GM19467 (cell line): Measurements from ENCODE around the gene TFF3.

Experiments
- ATAC-seq: cut with Tn5 transposase; IDR thresholded peaks from one replicate; pipeline ENCODE4 v1.9.1; 2021; ENCODE audit warnings: mild to moderate bottlenecking, moderate library complexity; ENCODE audit not compliant: unreplicated experiment

The TFF3 gene

GRCh38 chr21:42272984-42273600 is 42.1 kb downstream of the TFF3 start:
- ATAC-seq, result no peak

GRCh38 chr21:42272109-42272962 is 42.9 kb downstream of the TFF3 start:
- ATAC-seq, result no peak

- ATAC-seq, result no peak
Observed at GRCh38 chr21:42271065-42271464, 44.1 kb downstream of the TFF3 start.

- ATAC-seq, result no peak
Observed at GRCh38 chr21:42269386-42269785, 45.8 kb downstream of the TFF3 start.

DNA sequence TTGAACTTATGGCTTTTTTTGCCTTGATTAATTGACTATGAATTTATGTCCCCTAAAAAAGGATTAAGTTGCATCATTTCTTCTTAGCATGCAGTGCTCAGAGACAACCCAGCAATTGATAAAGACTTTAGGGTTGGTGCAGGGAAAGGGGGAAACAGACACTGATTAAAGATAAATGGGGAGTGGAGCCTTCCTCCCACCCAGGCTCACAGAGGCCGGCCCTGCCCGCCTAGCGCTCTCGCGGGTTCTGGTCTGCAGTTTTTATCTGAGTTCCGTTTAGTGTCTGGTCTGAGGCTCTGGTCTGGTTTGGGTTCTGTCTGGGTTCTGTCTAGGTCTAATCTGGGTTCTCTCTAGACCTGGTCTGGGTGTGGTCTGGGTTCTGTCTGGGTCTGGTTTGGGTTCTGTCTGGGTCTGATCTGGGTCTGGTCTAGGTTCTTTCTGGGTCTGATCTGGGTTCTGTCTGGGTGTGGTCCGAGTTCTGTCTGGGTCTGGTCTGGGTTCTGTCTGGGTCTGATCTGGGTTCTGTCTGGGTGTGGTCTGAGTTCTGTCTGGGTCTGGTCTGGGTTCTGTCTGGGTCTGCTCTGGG is 48.1 kb downstream of the TFF3 start:
- no peak for ATAC-seq

DNA sequence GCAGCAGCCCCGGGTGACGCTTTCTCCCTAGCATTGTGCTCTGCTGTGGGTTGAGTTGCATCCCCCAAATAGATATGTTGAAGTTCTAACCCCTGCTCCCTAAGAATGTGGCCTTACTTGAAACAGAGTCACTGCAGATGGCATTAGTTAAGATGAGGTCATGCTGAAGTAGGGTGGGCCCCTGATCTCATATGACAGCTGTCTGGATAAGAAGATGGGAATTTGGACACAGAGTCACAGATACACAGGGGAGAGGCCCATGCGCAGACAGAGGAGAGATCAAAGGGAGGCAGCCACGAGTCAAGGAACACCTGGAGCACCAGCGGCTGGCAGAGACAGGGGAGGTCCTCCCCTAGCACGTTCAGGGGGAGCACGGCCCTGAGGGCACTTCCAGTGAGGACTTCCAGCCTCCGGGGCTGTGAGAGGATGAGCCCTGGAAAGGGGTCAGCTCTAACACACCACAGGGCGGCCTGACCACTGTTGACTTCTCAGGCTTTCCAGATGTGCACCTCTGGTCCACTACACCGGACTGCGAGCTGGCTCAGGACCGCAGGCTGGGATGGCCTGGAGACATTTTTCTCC is 49.9 kb downstream of the TFF3 start:
- ATAC-seq, result no peak

DNA sequence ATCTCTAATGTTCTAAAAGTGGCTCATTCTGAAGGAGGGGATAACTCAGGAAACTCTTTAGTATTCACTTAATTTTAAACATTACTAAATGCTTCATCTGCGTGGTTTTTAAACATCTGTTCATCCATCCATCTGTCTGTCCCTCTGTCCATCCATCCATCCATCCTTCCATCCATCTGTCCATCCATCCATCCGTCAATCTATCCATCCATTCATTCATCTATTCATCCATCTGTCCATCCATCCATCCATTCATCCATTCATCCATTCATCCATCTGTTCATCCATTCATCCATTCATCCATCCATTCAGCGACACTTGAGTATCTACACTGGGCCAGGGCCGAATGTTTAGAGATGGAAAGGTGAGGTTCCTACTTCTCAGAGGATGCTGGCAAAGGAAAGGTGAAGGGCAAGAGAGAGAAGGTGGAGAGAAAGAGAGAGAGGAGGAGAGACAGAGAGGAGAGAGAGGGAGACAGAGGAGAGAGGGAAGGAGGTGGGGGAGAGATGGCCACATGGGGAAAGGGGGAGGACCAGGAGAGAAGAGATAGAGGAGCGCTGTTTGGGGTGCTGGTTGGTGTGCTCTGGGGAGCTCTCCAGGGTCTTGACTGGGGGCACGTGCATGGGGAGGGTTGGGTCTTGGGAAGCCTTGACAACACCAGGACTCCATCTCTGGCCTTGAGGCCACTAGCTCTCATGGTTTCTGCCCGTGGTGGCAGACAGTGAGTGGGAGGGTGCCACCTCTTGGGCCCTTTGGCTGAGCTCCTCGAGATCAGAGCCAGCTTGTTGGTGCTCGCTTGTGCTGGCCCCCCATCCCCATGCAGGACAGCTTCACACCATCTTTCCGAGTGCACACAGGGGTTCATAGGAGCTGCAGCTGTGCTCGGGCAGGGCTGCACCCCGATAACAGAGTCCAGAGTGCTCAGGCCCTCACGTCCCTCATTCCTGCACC is 50.7 kb downstream of the TFF3 start:
- no peak for ATAC-seq

DNA sequence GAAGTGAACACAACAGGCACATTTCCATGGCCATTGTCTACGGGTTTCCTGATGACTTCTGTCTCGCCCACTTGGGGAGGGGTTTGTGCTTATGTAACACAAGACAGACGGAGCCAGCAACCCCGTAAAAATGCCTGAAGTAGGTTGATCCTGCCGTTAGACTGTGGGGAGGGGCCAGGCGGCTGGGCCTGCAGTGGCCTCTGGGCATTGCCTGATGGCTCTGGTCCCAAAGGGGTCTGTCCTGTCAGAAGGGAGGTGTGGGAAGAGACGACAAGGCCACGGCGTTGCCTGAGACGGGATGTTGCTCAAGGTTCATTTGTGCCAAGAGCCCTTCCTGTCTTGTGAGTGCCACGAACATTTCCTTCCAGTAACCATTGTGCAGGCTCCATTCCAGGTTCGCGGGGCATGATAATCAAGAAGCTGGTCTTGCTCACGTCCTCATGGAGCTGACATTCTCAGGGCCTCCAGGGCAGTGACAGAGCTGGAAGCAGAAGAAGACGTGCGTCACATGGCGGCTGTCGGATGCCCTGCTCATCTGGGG is 51.5 kb downstream of the TFF3 start:
- no peak for ATAC-seq

DNA sequence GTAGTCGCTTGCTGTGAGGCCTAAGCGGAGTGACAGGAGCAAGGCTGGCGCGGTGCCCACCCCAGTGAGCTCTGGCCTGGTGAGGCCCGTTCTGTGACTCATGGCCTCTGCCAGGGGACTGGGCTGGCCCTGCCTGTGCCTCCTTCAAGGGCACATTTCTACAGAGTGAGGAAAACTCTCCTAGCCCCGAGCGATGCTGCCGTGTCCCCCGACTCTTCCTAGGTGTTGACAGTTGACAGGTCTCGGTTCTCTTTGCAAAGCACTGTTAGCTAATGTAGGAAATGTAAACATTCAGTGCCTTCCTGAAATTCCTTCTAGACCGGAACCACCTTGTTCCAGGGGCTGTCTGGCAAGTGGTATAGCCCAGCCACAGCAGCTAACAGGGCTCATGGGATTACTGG is 52.4 kb downstream of the TFF3 start:
- ATAC-seq, result no peak

DNA sequence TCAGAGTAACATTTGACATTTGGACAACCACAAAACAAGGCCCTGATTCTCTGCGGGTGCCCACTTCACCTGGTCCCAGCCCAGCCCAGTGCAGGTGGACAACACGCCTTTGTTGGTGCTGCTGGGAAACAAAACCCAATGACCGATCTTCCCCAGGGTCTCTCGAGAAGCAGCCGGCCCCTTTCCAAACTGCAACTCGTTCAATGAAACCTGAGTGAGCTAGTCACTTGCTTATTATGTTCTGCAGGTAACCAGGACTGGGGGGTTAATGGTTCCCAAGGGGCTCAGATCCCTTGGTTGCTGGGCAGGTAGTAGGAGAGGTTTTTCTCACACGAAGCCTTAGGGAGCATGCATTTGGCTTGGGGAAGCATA is 53.4 kb downstream of the TFF3 start:
- ATAC-seq, result no peak
